K562 (cell line): ENCODE measurements around the gene GALT. TPM values are rescaled to one million over a fixed set of nuclear protein-coding genes. Genes with fewer than 3 reads are reported as not detected.

ENCODE experiments used
- BRF1 ChIP-seq: IDR thresholded peaks from 3 replicates; pipeline ENCODE4 v1.6.1; 2011; ENCODE audit warnings: borderline replicate concordance, mild to moderate bottlenecking; ENCODE audit not compliant: insufficient read length; ENCODE audit errors: extremely low read depth
- CUX1 ChIP-seq: fragments of 200-800 bp; sonication (Bioruptor generic); IDR thresholded peaks from 2 replicates; pipeline ENCODE4 v1.6.1; 2016; ENCODE audit warnings: missing genetic modification characterization, missing compliant biosample characterization
- GTF2A2 ChIP-seq: IDR thresholded peaks from 2 replicates; pipeline ENCODE4 v1.6.1; 2016; ENCODE audit warnings: mild to moderate bottlenecking, missing genetic modification characterization, missing compliant biosample characterization
- GTF2B ChIP-seq: IDR thresholded peaks from 2 replicates; pipeline ENCODE4 v1.6.1; 2011; ENCODE audit not compliant: insufficient read length; ENCODE audit errors: extremely low read depth
- GTF2F1 ChIP-seq: IDR thresholded peaks from 2 replicates; pipeline ENCODE4 v1.6.1; 2011; ENCODE audit warnings: low read depth, low read length, improper control_type of control experiment
- HNRNPUL1 ChIP-seq: fragments of 200-400 bp; formaldehyde crosslinking; IDR thresholded peaks from 2 replicates; pipeline ENCODE4 v1.6.1; 2017; ENCODE audit warnings: low read length
- KDM5B ChIP-seq: fragments of 200-600 bp; sonication (generic); IDR thresholded peaks from 2 replicates; pipeline ENCODE4 v1.6.1; 2012; ENCODE audit warnings: low read depth, mild to moderate bottlenecking, moderate library complexity, low read length, control low read depth, inconsistent platforms; ENCODE audit not compliant: insufficient replicate concordance
- MAZ ChIP-seq, 2 experiments: fragments of 450-650 bp in 1 of 2; sonication (generic) in 1 of 2; formaldehyde crosslinking; IDR thresholded peaks in 1 of 2; conservative IDR thresholded peaks in 1 of 2; 2 replicates each; pipeline versions ENCODE4 v1.4.0 to v1.5.0; 2020; ENCODE audit warnings: mild to moderate bottlenecking in 1 of 2, missing genetic modification reagents in 1 of 2
- POLR2B ChIP-seq: fragments of 450-650 bp; IDR thresholded peaks from 2 replicates; pipeline ENCODE4 v1.6.1; 2018; ENCODE audit warnings: low read depth; ENCODE audit not compliant: partially characterized antibody
- POLR2H ChIP-seq: IDR thresholded peaks from 2 replicates; pipeline ENCODE4 v1.6.1; 2016; ENCODE audit warnings: missing genetic modification characterization, low read depth, mild to moderate bottlenecking, control low read depth, missing compliant biosample characterization, moderate library complexity
- PTTG1 ChIP-seq: fragments of 450-650 bp; IDR thresholded peaks from 2 replicates; pipeline ENCODE4 v1.6.1; 2016; ENCODE audit warnings: low read depth, mild to moderate bottlenecking, missing genetic modification characterization, missing compliant biosample characterization
- RBM14 ChIP-seq: fragments of 200-400 bp; formaldehyde crosslinking; IDR thresholded peaks from 2 replicates; pipeline ENCODE4 v1.6.1; 2018; ENCODE audit warnings: low read depth, mild to moderate bottlenecking, low read length, moderate library complexity, borderline replicate concordance; ENCODE audit not compliant: insufficient read depth
- RFX1 ChIP-seq: fragments of 450-650 bp; IDR thresholded peaks from 2 replicates; pipeline ENCODE4 v1.6.1; 2016; ENCODE audit warnings: mild to moderate bottlenecking, moderate library complexity
- RFX5 ChIP-seq: IDR thresholded peaks from 2 replicates; pipeline ENCODE4 v1.6.1; 2011; ENCODE audit warnings: low read depth, mild to moderate bottlenecking, improper control_type of control experiment, low read length
- SAFB ChIP-seq: fragments of 200-400 bp; formaldehyde crosslinking; IDR thresholded peaks from 2 replicates; pipeline ENCODE4 v1.6.1; 2017; ENCODE audit warnings: low read depth, low read length, borderline replicate concordance
- STAT5B ChIP-seq: fragments of 250-450 bp; sonication (Bioruptor Pico); IDR thresholded peaks from 2 replicates; pipeline ENCODE4 v1.8.0; 2021; ENCODE audit warnings: mild to moderate bottlenecking, inconsistent platforms
- TARDBP ChIP-seq: fragments of 450-650 bp; IDR thresholded peaks from 2 replicates; pipeline ENCODE4 v1.6.1; 2016
- THAP7 ChIP-seq: fragments of 250-450 bp; sonication (Bioruptor Pico); IDR thresholded peaks from 2 replicates; pipeline ENCODE4 v1.5.0; 2021
- ZNF282 ChIP-seq: sonication (generic); formaldehyde crosslinking; IDR thresholded peaks from 2 replicates; pipeline ENCODE4 v1.8.1; 2023; ENCODE audit warnings: missing genetic modification reagents
- ZNF408 ChIP-seq: fragments of 250-450 bp; sonication (Bioruptor Pico); IDR thresholded peaks from 2 replicates; pipeline ENCODE4 v1.4.0; 2020; ENCODE audit warnings: low read depth, mild to moderate bottlenecking, moderate library complexity
- ZNF586 ChIP-seq: fragments of 450-650 bp; formaldehyde crosslinking; conservative IDR thresholded peaks from 2 replicates; pipeline ENCODE4 v1.4.0; 2020; ENCODE audit warnings: mild to moderate bottlenecking, moderate library complexity
- ZNF589 ChIP-seq: fragments of 200-800 bp; sonication (Bioruptor generic); IDR thresholded peaks from 2 replicates; pipeline ENCODE4 v1.6.1; 2016; ENCODE audit warnings: low read depth, missing genetic modification characterization, missing compliant biosample characterization
- polyA plus RNA-seq, 8 experiments: library from polyadenylated mRNA; depleted of rRNA in 4 of 8; stranded (reverse) in 5 of 8; unstranded in 3 of 8; fragments of >200 nt; fragmentation: Nextera tagmentation in 2 of 8; fragmentation: Illumina TruSeq in 1 of 8; extraction: Ambion mirVana in 2 of 8; extraction: Trizol in 1 of 8; gene quantifications; 2 replicates each; pipeline versions ENCODE4 v1.2.1 to v1.2.3, GENCODE V29; 2011 to 2014; ENCODE audit warnings: inconsistent platforms in 1 of 8, missing spikeins in 1 of 8
- total RNA-seq, 7 experiments: library from RNA; depleted of rRNA in 6 of 7; stranded (reverse); fragments of >200 nt in 6 of 7; fragmentation: Illumina TruSeq in 2 of 7; extraction: Trizol in 2 of 7; gene quantifications; 2 replicates each; pipeline versions ENCODE4 v1.2.1 to v1.2.3, GENCODE V29; 2011 to 2021; ENCODE audit warnings: low replicate concordance in 1 of 7

The GALT gene
- total and polyA plus RNA-seq, 9 of the 15 experiments (the other 6 are each of a cell fraction or from before 2014, with no cell fraction given) = 7.3 to 29.2 (median 15.6) TPM

GRCh38 chr9:34665381-34666250, 19.1 kb downstream of the GALT start (continued):
- TF ChIP-seq CUX1 (CRISPR knock-in tag) = no peak
- TF ChIP-seq ZNF408 (CRISPR knock-in tag) = no peak
- no peak for TF ChIP-seq STAT5B
- no peak; the same call in none of the 2 replicates for TF ChIP-seq POLR2H (tag)
- TF ChIP-seq PTTG1 (tag) = no peak
- TF ChIP-seq POLR2B = peak; percentile 95
- TF ChIP-seq RBM14 = no peak
- no peak for TF ChIP-seq ZNF589 (CRISPR knock-in tag)
- TF ChIP-seq RFX1 = no peak
- peak; percentile 84 for TF ChIP-seq KDM5B
- TF ChIP-seq GTF2F1 = no peak
- TF ChIP-seq RFX5 = 0 out of 2 replicates have a peak, but pooled peaks have one; percentile 24
- no peak for TF ChIP-seq GTF2A2 (tag)
- no peak for TF ChIP-seq BRF1
- no peak for TF ChIP-seq THAP7
- no peak for TF ChIP-seq GTF2B
- peak; percentile 41 to 42; a peak in 1 of 4 replicates for TF ChIP-seq MAZ (CRISPR knock-in tag; conservative IDR thresholded peaks at IDR 0.05 in 1 of 2, IDR thresholded peaks at IDR 0.05 in 1 of 2)
- TF ChIP-seq TARDBP = no peak
- TF ChIP-seq ZNF282 (CRISPR knock-in tag) = no peak
- no peak for TF ChIP-seq SAFB
- no peak for TF ChIP-seq ZNF586 (CRISPR knock-in tag)
- peak; percentile 75; the same call in 1 of the 2 replicates for TF ChIP-seq HNRNPUL1
